HG03108 (cell line): ENCODE data around the gene PLIN4.
A peak's percentile ranks its signal among the peaks of the same experiment; 100 is the strongest.

Experiments
- ATAC-seq: cut with Tn5 transposase; IDR thresholded peaks from one replicate; pipeline ENCODE4 v1.9.1; 2021; ENCODE audit warnings: moderate library complexity; ENCODE audit not compliant: unreplicated experiment

The PLIN4 gene

DNA sequence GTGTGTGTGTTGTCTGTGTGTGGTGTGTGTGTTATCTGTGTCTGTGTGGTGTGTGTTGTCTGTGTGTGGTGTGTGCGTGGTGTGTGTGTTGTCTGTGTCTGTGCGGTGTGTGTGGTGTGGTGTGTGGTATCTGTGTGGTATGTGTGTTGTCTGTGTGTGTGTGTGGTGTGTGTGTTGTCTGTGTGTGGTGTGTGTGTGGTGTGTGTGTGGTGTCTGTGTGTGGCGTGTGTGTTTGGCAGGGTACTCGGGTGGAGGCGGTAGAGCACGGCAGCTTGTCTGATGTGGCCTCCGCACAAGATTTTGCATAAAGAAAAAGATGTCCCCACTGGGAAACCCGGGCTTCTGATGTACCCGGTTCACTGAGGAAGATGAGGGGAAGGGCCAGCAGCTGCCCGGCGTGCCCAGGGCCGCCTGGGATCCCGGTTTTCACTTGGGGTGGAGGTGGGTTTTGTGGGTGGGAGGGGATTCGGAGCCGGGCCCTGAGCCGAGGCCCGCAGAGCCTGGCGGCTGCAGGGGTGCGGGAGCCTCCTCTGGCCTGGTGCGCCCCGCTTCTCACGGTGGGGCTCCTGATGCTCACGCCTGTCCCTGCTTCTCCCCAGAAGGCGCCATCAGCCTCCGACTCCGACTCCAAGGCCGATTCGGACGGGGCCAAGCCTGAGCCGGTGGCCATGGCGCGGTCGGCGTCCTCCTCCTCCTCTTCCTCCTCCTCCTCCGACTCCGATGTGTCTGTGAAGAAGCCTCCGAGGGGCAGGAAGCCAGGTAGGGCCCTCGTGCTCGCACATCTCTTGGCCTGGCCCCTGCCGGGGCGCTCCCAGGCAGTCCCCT is 25.0 kb downstream of the PLIN4 start:
- no peak for ATAC-seq

DNA sequence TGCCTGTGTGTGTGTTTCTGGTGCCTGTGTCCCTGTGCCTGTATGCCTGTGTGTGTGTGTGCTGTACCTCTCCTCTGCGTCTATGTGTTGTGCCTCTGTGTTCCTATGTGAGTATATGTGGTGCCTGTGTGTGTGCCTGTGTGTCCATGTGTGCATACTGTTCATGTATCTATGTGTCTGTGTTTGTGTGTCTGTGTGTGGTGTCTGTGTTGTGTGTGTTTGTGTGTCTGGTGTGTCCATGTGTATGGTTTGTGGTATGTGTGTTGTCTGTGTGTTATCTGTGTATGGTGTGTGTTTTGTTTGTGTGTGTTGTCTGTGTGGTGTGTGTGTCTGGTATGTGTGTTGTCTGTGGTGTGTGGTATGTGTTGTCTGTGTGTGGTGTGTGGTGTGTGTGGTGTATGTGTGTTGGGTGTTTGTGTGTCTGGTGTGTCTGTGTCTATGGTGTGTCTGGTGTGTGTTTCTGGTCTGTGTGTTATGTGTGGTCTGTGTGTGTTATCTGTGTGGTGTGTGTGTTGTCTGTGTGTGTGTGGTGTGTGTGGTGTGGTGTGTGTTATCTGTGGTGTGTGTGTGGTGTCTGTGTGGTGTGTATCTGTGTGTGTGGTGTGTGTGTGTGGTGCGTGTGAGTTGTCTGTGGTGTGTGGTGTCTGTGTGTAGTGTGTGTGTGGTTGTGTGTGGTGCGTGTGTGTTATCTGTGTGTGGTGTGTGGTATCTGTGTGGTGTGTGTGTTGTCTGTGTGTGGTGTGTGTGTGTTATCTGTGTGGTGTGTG is 25.8 kb downstream of the PLIN4 start:
- no peak for ATAC-seq

GRCh38 chr19:4491446-4491845 is 26.8 kb downstream of the PLIN4 start:
- ATAC-seq: no peak

DNA sequence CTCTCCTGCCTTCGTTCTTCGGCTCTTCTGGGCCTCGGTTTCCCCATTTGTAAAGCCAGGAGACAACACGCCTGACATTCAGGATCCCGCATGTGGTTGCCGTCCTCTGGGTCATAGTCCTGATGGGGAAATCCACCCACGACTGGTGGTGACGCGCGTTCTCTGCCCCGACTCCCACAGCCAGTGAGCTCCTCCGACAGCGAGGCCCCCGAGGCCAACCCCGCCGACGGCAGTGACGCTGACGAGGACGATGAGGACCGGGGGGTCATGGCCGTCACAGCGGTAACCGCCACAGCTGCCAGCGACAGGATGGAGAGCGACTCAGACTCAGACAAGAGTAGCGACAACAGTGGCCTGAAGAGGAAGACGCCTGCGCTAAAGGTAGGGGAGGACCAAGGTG is 29.8 kb downstream of the PLIN4 start:
- ATAC-seq: no peak

DNA sequence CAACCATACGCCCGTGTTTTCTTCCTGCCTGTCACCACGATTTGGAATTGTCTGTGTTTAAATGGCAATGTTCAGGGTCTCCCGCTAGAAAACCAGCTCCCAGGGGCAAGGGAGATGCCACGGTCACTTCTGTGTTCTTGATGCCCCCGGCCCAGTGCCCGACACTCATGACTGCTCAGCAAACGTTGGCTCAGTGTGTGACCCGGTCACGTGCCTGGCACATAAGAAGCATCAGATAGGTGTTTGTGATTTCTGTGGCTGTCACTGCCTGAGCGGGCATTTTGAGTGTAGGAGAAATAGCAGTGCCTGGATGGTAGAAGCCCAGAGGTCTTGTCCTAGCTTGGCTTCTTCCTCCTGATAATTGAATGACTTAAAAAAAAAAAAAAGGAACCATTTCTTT is 30.7 kb downstream of the PLIN4 start:
- no peak for ATAC-seq

DNA sequence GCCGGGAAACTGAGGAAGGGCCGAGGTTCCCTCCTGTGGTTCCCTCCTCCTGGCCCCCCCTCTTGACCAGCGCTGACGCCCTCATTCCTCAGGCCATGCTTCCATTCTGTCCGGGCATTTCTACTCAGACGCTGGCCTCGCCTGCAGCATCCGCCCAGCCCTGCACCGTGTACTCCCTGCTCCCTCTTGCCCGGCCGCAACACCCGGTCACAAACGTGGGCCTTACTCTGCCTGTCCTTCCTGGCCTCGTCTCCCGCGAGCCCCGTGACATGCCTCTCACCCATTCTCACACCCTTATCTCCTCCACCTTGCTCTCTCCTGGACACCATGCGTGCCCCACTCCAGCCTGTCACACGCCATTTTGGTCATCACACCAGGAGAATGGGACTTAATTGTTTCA is 34.9 kb downstream of the PLIN4 start:
- no peak for ATAC-seq

DNA sequence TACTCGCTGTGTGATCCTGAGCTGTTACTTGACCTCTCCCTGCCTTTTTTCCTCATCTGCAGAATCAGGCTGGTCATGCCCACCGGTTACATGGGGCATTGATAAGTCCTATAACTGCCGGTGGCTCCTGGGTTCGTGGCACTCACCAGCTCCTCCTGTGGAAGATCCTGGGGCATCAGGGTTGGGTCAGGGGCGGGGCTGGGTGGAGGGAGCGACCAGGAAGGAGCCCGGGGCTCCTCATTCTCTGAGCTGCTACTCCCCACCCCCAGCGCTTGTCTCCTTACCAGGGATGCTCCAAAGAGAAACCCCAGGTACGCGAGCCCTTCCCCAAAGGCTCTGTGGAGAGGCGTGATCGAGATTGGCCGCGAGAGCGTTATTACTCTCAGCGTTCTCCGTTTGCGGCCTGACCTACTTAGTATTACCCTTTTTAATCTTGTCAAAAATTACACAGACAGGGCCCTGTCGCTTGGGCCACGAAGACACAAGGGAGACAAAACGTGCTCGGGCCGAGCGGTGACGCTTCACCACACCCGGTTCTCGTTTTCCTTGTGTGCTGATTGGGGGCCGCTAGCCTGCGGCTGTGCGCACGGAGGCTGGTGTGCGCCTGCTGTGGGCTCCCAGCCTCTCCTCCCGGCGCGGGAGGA is 35.4 kb downstream of the PLIN4 start:
- no peak for ATAC-seq

DNA sequence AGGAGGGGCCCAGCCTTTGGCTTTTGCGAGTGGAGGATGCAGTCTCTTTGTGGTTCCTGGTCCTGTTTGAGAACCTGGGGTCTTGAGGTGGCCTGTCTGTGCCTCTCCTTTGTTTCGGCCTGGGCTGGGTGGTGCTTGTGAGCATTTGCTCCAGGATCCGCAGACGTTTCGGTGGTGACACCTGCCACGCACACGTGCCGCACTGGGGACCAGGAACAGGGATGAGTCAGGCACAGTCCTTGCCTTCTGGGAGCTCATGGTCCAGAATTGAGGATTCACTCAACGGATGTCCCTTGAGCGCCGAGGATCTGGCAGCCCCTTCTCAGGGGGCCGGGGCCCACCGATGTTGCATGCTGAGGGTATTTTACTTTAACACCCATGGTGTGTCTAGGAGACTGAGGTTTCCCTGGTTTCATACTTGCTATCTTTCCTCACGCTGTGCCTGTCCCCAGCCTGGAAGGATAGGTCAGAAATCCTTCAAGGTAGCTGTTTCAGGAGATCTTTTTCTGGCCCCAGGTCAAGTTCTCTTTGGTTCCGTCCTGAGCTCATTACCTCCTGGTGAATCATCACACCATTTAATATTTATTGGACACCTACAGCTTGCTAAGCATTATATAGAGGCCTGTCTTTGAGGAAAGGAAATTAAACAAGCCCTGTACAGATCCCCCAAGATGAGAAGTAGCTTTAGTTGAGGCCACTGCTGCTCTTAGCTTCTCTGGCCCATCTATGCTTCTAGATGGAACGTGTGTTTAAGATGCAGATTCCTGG is 41.1 kb downstream of the PLIN4 start:
- no peak for ATAC-seq

- ATAC-seq: no peak
Observed at GRCh38 chr19:4474514-4475022, 43.7 kb downstream of the PLIN4 start.

GRCh38 chr19:4473763-4474513 is 44.3 kb downstream of the PLIN4 start:
- no peak for ATAC-seq

DNA sequence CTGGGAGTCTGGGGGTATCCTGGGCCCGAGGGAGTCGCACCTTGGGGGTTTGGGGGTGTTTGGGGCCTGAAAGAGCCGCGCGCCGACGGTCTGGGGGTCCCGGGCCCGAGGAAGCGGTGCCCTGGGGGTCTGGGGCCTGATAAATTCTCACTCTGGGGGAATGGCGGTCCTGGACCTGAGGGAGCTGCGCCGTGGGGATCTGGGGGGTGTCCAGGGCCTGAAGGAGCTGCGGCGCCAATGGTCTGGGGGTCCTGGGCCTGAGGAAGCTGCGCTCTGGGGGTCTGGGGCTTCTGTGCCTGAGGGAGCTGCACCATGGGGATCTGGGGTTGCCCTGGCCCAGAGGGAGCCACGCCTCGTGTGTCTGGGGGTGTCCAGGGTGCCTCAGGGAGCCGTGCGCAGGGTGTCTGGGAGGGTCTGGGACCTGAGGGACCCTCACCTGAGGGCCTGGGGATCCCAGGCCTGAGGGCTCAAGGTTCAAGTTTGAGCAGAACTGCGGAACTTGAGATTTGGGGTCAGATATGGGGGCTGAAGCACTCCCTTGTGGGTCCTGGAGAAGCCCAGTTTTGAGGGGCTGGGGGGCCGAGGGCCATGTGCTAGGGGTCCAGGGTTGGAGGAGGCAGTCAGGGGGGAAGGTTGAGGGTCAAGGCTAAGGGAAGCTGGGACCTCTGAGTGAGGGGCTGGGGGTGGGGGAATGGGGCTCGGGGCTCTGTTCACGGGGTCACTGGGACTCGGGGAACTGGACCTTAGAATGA is 45.1 kb downstream of the PLIN4 start:
- no peak for ATAC-seq

DNA sequence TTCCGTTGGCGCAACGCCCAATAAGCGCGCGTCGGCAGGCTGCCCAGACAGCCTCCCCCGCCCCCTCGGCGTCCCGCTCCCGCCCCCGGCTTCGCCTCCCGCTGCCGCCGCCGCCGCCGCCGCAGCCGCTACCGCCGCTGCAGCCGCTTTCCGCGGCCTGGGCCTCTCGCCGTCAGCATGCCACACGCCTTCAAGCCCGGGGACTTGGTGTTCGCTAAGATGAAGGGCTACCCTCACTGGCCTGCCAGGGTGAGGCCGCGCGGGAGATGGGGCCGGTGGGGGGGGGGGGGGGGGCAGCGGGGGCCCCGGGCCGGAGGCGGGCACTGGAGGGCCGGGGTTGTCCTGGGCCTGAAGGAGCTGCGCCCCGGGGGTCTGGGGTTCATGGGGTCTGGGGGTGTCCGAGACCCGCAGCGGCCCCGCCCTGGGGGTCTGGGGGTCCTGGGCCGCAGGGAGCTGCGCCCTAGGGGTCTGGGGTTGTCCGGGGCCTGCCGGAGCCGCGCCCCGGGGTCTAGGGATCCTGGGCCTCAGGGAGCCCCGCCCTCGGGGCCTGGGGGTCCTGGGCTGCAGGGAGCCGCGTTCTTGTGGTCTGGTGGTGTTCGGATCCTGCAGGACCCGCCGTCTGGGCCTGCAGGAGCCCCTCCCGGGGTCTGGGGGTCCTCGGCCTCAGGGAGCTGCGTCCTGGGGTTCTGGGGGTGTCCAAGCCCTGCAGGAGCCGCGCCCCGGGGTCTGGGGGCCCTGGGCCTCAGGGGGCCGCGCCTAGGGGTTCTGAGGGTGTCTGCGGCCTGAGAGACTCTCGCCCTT is 45.9 kb downstream of the PLIN4 start, which contains the start of gene HDGFL2:
TSS of gene HDGFL2 (plus strand) at position 124 of the 801 bp plus-strand sequence. CDS start at position 178, 54 bp downstream.
- ATAC-seq: no peak

DNA sequence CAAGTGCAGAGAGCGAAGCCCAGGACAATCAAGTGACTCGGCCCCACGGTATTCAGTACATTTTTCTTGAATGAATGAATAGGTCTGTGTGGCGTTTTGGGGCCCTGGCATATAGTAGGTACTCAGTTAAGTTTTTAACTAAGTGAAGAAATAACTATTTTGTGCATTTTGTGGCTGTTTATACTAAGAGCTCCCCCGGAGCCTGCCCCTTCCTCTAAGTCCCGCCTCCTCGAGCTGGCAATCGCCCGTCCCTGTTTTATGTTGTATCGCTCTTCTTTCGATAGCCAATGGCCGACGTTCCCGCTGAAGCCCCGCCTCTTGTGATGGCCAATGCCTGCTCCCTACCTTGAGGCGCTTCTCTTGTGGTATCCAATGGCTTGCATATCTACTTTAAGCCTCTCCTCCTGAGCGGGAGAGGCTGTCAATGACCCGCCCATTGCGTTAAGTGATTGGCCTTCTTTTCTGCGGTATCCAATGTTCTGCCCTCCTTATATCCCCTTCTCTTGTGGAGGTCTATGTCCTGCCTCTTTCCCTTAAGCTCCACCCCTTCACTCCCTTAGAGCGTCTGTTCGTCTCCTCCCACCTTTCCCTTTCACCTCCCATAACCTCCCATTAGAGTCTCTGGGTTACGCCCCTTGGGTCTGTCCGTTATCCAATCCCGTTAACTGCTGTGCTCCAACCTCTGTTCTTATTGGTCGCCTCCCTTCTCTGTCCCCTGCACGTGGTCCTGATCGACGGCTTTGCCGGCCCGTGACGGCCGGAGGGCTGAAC is 46.7 kb downstream of the PLIN4 start:
- peak; percentile 86 for ATAC-seq

DNA sequence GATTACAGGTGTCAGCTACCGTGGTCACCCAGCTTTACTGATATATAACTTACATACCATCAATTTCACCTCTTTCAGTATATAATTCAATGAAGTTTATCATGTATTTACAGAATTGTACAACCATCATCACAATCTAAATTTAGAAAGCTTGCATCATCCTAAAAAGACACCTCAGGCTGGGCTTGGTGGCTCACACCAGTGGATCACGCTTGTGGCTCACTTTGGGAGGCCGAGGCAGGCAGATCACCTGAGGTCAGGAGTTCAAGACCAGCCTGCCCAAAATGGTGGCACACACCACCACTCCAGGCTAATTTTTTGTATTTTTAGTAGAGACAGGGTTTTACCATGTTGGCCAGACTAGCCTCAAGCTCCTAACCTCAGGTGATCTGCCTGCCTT is 50.5 kb downstream of the PLIN4 start:
- ATAC-seq: no peak

- ATAC-seq: no peak
Observed at GRCh38 chr19:4464815-4465581, 53.3 kb downstream of the PLIN4 start.

DNA sequence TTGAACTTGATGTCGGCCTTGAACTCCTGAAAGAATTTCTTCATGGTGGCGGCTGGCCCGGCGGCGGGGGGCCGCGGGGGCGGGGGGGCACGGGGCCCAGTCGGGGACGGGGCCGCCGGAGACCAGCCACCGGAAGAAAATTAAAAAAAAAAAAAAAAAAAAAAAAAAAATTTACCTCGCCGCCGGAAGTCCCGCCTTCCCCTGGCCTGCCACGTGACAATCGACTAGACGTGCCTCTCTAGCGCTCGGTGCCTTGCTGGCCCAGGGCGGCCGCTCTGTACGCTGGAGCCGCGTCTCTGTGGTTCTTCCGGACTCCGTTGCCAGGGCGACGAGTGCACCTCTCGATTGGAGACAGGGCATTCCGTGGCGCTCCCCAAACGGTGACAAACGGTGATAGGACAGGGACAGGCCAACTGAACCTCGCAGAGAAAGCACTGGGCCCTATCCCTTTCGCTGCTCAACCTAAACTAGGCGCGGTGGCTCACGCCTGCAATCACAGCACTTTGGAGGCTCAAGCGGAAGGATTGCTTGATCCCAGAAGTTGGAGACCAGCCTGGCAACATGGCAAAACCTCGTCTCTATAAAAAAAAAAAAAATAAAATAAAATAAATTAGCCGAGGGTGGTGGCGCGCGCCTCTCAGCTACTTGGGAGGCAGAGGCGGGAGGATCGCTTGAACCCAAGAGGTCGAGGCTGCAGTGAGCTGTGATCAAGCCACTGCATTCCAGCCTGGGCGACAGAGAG is 60.5 kb downstream of the PLIN4 start, which contains the start of gene UBXN6:
TSS of gene UBXN6 (minus strand) at position 141 of the 742 bp plus-strand sequence. CDS start at position 44, 97 bp downstream.
- peak; percentile 94 for ATAC-seq
